GM20431 (cell line): ENCODE data around the gene CER1.

ENCODE experiments used
- in situ Hi-C: fragments of 300-500 bp; cut with MseI, MboI; formaldehyde crosslinking; loops from one replicate; pipeline ENCODE4 v1.15.0; 2020; ENCODE audit warnings: low sequenced_read_pairs; ENCODE audit not compliant: unreplicated experiment

CER1 gene

GRCh38 chr9:14674630-14675029, 47.9 kb downstream of the CER1 start:
- in situ Hi-C loops = no loop called here

- in situ Hi-C loops = no loop called here
These were observed 51.2 kb downstream of the CER1 start for GRCh38 chr9:14671377-14671776.

DNA sequence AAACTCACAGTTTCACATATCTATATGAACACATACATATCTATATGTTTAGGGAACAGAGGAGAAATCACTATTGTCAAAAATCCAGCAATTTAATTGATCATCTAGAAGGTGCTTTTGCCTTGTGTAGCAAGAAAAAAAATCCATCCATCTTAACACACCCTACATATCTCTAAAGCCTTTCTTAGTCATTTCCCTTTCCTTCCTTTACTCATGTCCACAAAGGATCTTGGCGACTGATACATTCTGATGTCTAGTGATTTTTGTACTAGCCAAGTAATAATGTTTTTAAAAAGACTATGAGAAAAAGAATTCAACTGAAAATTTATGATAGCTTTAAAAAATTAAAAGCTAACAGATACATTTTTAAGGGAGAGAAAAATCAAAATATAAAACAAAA, 51.8 kb downstream of the CER1 start:
- in situ Hi-C loops = no loop called here
